HG03064 (cell line): ENCODE results near the gene MYO18B.

Experiments
- ATAC-seq: cut with Tn5 transposase; IDR thresholded peaks from one replicate; pipeline ENCODE4 v1.9.1; 2021; ENCODE audit warnings: low read depth; ENCODE audit not compliant: unreplicated experiment

The MYO18B gene

GRCh38 chr22:26068571-26068970 lies 326.6 kb downstream of the MYO18B start:
- no peak for ATAC-seq

GRCh38 chr22:26072621-26073020 lies 330.6 kb downstream of the MYO18B start:
- ATAC-seq: no peak

- no peak for ATAC-seq
Measured at GRCh38 chr22:26075251-26075650, 333.3 kb downstream of the MYO18B start.

- no peak for ATAC-seq
Measured at GRCh38 chr22:26079009-26079408, 337.0 kb downstream of the MYO18B start.
